K562 (cell line): ENCODE measurements around the gene INTS13. TPM values are rescaled to one million over a fixed set of nuclear protein-coding genes. Genes with fewer than 3 reads are reported as not detected.

Source experiments
- ATAC-seq: fragments of 200-7000 bp; cut with Tn5 transposase; 3 replicates; pipeline ENCODE4 v1.9.1; 2020; ENCODE audit warnings: moderate library complexity
- BruUV-seq: library from RNA; stranded (reverse); fragments of 400-500 nt; replicated peaks from 2 replicates; lab custom pipeline; 2021; lab: Mats Ljungman, UMichigan
- CTCF ChIA-PET: fragments of 300-600 bp; formaldehyde crosslinking; extraction: SDS; loops from one replicate; lab custom pipeline; 2021; ENCODE audit warnings: low intra/inter-chr PET ratio; lab: Yijun Ruan, JAX
- POLR2A ChIA-PET: fragments of 300-600, 350-650 bp; sonication (Branson Sonifier 250); formaldehyde crosslinking; extraction: SDS; loops from one replicate; lab custom pipeline; 2021; ENCODE audit warnings: antibody characterized with exemption, inconsistent platforms; lab: Yijun Ruan, JAX
- DNase-seq, 4 experiments: peaks; one replicate each; pipeline versions ENCODE4 v3.0.0 to v3.0.0-alpha.2; 2011 to 2018; ENCODE audit warnings: low spot score in 3 of 4, mixed read lengths in 3 of 4; ENCODE audit errors: extremely low read depth in 1 of 4
- FAIRE-seq: peaks from 2 replicates; lab custom pipeline; 2011; peaks lifted over from hg19 to GRCh38; lab: Jason Lieb, UNC
- H2AFZ ChIP-seq: 2 replicates; pipeline ENCODE4 v1.6.0; 2011; ENCODE audit warnings: low read depth, low read length, control low read depth, inconsistent platforms
- H3K27ac ChIP-seq: fragments of 200-600 bp; 3 replicates; pipeline ENCODE4 v1.8.0; 2011; ENCODE audit warnings: low read depth, mild to moderate bottlenecking, control low read depth, inconsistent platforms, low read length, moderate library complexity, mixed read lengths; ENCODE audit errors: extremely low read depth
- H3K27me3 ChIP-seq, 2 experiments: fragments of 300-600 bp in 1 of 2; 2 replicates in 1 of 2; 3 replicates in 1 of 2; pipeline versions ENCODE4 v1.6.0 to v1.8.0; 2011; ENCODE audit warnings: inconsistent platforms in 2 of 2, low read length in 2 of 2, mild to moderate bottlenecking in 1 of 2, mixed read lengths in 1 of 2, moderate library complexity in 1 of 2; ENCODE audit not compliant: control insufficient read depth in 2 of 2, insufficient read depth in 2 of 2
- H3K36me3 ChIP-seq: fragments of 300-600 bp; 3 replicates; pipeline ENCODE4 v1.8.0; 2011; ENCODE audit warnings: mild to moderate bottlenecking, low read length, inconsistent platforms; ENCODE audit not compliant: control insufficient read depth, insufficient read depth
- H3K4me1 ChIP-seq, 2 experiments: fragments of 200-600 bp in 1 of 2; replicated peaks in 1 of 2; 2 replicates in 1 of 2; 3 replicates in 1 of 2; pipeline versions ENCODE4 v1.5.1 to v1.8.0; 2011; ENCODE audit warnings: inconsistent platforms in 2 of 2, low read length in 2 of 2, mild to moderate bottlenecking in 1 of 2, mixed read lengths in 1 of 2, moderate library complexity in 1 of 2; ENCODE audit not compliant: control insufficient read depth in 2 of 2, insufficient read depth in 2 of 2
- H3K4me2 ChIP-seq: 2 replicates; pipeline ENCODE4 v1.6.1; 2011; ENCODE audit warnings: low read length, control low read depth, inconsistent platforms, mixed read lengths; ENCODE audit not compliant: insufficient read depth
- H3K4me3 ChIP-seq: fragments of 200-600 bp; sonication (generic), shearing (Covaris generic); 2 replicates; pipeline ENCODE4 v1.5.1; 2016; ENCODE audit warnings: control low read depth, inconsistent platforms
- H3K79me2 ChIP-seq: fragments of 200-600 bp; 3 replicates; pipeline ENCODE4 v1.8.0; 2011; ENCODE audit warnings: low read length, inconsistent platforms; ENCODE audit not compliant: control insufficient read depth, insufficient read depth
- H3K9ac ChIP-seq, 2 experiments: 2 replicates each; pipeline versions ENCODE4 v1.6.0 to v1.6.1; 2011; ENCODE audit warnings: low read depth in 2 of 2, low read length in 2 of 2, control low read depth in 1 of 2, inconsistent platforms in 1 of 2, mild to moderate bottlenecking in 1 of 2, mixed read lengths in 1 of 2; ENCODE audit not compliant: insufficient read depth in 1 of 2
- H3K9me1 ChIP-seq: one replicate; pipeline ENCODE4 v1.6.0; 2011; ENCODE audit warnings: inconsistent platforms, mild to moderate bottlenecking, low read length, moderate library complexity; ENCODE audit not compliant: control insufficient read depth, insufficient read depth
- H3K9me3 ChIP-seq: replicated peaks from 2 replicates; pipeline ENCODE4 v1.5.1; 2011; ENCODE audit warnings: low read depth, low read length, inconsistent platforms; ENCODE audit not compliant: control insufficient read depth, insufficient read depth
- H4K20me1 ChIP-seq: replicated peaks from 2 replicates; pipeline ENCODE4 v1.6.1; 2011; ENCODE audit warnings: low read length, inconsistent platforms, mixed read lengths; ENCODE audit not compliant: control insufficient read depth, insufficient read depth
- FOXA1 ChIP-seq: fragments of 450-650 bp; IDR thresholded peaks from 2 replicates; pipeline ENCODE4 v1.6.1; 2016; ENCODE audit warnings: mild to moderate bottlenecking, borderline replicate concordance
- HLTF ChIP-seq: fragments of 450-650 bp; IDR thresholded peaks from 2 replicates; pipeline ENCODE4 v1.6.1; 2016
- STAT5B ChIP-seq: fragments of 250-450 bp; sonication (Bioruptor Pico); IDR thresholded peaks from 2 replicates; pipeline ENCODE4 v1.8.0; 2021; ENCODE audit warnings: mild to moderate bottlenecking, inconsistent platforms
- TARDBP ChIP-seq: fragments of 450-650 bp; IDR thresholded peaks from 2 replicates; pipeline ENCODE4 v1.6.1; 2016
- WGBS: fragments of 100-300 bp; shearing (Covaris generic); methylation state at CpG from one replicate; pipeline ENCODE4 v1.1.6; 2016; ENCODE audit warnings: low coverage, mixed read lengths; ENCODE audit not compliant: insufficient coverage; ENCODE audit errors: missing lambda C conversion rate; 5-methylcytosine and 5-hydroxymethylcytosine counted together
- in situ Hi-C: fragments of 300-500 bp; cut with MboI; formaldehyde crosslinking; loops from 4 replicates; pipeline ENCODE4 v1.15.0; 2018; ENCODE audit warnings: inconsistent platforms, mixed read lengths
- intact Hi-C: fragments of 100-400 bp; cut with micrococcal nuclease; formaldehyde crosslinking; loops from 2 replicates; pipeline ENCODE4 v1.14.2; 2022
- polyA plus RNA-seq, 8 experiments: library from polyadenylated mRNA; depleted of rRNA in 4 of 8; stranded (reverse) in 5 of 8; unstranded in 3 of 8; fragments of >200 nt; fragmentation: Nextera tagmentation in 2 of 8; fragmentation: Illumina TruSeq in 1 of 8; extraction: Ambion mirVana in 2 of 8; extraction: Trizol in 1 of 8; gene quantifications; 2 replicates each; pipeline versions ENCODE4 v1.2.1 to v1.2.3, GENCODE V29; 2011 to 2014; ENCODE audit warnings: inconsistent platforms in 1 of 8, missing spikeins in 1 of 8
- total RNA-seq, 7 experiments: library from RNA; depleted of rRNA in 6 of 7; stranded (reverse); fragments of >200 nt in 6 of 7; fragmentation: Illumina TruSeq in 2 of 7; extraction: Trizol in 2 of 7; gene quantifications; 2 replicates each; pipeline versions ENCODE4 v1.2.1 to v1.2.3, GENCODE V29; 2011 to 2021; ENCODE audit warnings: low replicate concordance in 1 of 7
- TF ChIP-seq, protein P1 (sequence below): fragments of 250-450 bp; sonication (Bioruptor Pico); IDR thresholded peaks from 2 replicates; pipeline ENCODE4 v1.5.0; 2021; ENCODE audit warnings: mild to moderate bottlenecking, borderline replicate concordance

Gene INTS13
- total and polyA plus RNA-seq, 9 of the 15 experiments (the other 6 are each of a cell fraction or from before 2014, with no cell fraction given) = 48.3 to 91.8 (median 78.1) TPM

DNA sequence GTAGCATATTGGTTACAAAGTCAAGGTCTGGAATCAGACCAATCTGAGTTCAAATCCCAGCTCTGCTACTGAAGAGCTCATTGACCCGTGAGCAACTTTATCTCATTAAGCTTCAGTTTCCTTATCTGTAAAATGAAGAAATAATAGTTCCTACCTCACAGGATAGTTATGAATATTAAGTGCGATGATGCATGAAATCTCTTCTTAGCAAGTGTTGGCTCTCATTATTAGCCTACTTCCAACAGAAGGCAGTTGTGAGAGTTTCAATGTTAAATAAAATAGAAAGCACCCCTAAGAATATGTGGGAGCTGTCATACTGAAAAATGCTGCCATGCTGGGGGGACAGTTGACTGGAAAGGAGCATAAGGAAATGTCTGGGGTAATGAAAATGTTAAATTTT, 65.8 kb downstream of the INTS13 start:
- Histone ChIP-seq H3K9ac (no peak overlapping the region), H3K27me3 (no peaks in the 10 kb centered on the region), H2AFZ (no peak overlapping the region), H4K20me1 (no peaks in the 10 kb centered on the region), H3K4me1 (peaks cover 0 to 7% of the 10 kb centered on the region in 2 experiments; a peak in 4 of 5 replicates), H3K4me2 (no peak overlapping the region), H3K4me3 (no peak overlapping the region), H3K36me3 (no peaks in the 10 kb centered on the region), H3K9me1 (no peaks in the 10 kb centered on the region), H3K79me2 (no peaks in the 10 kb centered on the region), H3K27ac (no peak overlapping the region), H3K9me3 (no peaks in the 10 kb centered on the region)
- 46% methylated on average over 2 of the region's 2 CpGs for WGBS
- no TSS peak for BruUV-seq
- no peak for FAIRE-seq
- intact Hi-C loops (no loop called here), in situ Hi-C loops (no loop called here)
- no peak for ATAC-seq
- TF ChIP-seq STAT5B (CRISPR knock-in tag) = no peak
- TF ChIP-seq HLTF = no peak
- TF ChIP-seq TARDBP = no peak
- TF ChIP-seq FOXA1 = no peak
- TF ChIP-seq, protein P1, sequence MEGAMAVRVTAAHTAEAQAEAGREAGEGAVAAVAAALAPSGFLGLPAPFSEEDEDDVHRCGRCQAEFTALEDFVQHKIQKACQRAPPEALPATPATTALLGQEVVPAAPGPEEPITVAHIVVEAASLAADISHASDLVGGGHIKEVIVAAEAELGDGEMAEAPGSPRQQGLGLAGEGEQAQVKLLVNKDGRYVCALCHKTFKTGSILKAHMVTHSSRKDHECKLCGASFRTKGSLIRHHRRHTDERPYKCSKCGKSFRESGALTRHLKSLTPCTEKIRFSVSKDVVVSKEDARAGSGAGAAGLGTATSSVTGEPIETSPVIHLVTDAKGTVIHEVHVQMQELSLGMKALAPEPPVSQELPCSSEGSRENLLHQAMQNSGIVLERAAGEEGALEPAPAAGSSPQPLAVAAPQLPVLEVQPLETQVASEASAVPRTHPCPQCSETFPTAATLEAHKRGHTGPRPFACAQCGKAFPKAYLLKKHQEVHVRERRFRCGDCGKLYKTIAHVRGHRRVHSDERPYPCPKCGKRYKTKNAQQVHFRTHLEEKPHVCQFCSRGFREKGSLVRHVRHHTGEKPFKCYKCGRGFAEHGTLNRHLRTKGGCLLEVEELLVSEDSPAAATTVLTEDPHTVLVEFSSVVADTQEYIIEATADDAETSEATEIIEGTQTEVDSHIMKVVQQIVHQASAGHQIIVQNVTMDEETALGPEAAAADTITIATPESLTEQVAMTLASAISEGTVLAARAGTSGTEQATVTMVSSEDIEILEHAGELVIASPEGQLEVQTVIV = no peak
- no peak for DNase-seq
- ChIA-PET CTCF (no interaction called here), POLR2A (no interaction called here)
